Stimulated activated CD8-positive, alpha-beta memory T cell treated with anti-CD3 and anti-CD28 coated beads, Interleukin-4, amount 100 ng/mL, for 4 hours (primary cell): ENCODE results near the gene PTTG1IP.
"Not testable (repeated sequence)": the region's sequence is repeated elsewhere in the genome, so short reads cannot be mapped to it uniquely, and the experiment has no call there.

Experiments used
- DNase-seq, 2 donors: peaks; one replicate each; pipeline ENCODE4 v3.0.0-alpha.2; 2020; ENCODE audit warnings: low read depth in 2 of 2, low spot score in 1 of 2

Gene PTTG1IP

DNA sequence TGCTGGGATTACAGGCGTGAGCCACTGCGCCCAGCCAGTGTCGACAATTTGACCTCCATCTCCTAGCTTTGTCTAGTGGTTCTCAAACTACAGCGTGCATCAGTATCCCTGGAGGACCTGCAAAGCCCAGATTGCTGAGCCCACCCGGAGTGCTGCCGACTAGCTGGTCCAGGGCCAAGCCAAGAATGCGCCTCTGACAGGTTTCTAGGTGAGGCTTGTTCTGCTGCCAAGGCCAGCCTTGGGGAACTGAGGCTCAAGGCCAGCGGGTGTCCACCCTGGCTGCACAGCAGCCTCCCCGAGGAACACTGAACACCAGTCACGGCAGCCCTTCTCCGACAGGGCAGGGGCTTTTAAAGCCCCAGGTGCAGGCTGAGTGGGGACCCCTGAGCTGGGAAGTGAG lies 9.8 kb upstream of the PTTG1IP start:
- DNase-seq, result no peak

DNA sequence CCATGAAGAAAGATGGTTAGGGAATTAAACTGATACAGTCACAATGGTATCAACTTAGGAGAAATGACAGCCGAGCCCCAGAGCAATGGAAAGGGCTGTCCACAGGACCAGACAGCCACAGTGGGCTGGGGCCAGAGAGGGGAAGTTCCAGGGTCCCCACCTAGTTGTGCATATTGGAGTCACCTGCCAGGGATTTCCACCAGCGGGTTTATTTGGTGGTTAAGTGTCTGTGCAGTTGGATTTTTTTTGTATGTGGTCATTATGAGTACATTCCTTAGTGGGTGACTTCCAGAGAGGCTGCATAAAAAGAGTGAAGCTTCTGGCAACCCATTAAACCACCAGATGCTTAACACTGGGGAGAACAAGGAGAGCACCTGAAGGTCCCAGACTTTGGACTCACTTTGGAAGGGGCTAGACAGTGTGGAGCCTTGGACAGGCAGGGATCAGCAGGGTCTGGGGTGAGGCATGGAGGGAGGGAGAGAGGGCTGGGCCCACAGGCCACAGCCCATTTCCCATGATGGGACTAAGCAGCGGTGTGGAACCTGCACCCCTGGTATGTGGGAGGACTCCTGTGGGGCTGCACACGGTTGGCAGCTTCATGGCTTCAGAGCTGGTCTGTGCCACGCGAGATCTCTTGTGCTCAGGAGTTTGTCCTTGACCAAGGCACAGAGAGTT lies 7.8 kb upstream of the PTTG1IP start:
- no peak for DNase-seq

DNA sequence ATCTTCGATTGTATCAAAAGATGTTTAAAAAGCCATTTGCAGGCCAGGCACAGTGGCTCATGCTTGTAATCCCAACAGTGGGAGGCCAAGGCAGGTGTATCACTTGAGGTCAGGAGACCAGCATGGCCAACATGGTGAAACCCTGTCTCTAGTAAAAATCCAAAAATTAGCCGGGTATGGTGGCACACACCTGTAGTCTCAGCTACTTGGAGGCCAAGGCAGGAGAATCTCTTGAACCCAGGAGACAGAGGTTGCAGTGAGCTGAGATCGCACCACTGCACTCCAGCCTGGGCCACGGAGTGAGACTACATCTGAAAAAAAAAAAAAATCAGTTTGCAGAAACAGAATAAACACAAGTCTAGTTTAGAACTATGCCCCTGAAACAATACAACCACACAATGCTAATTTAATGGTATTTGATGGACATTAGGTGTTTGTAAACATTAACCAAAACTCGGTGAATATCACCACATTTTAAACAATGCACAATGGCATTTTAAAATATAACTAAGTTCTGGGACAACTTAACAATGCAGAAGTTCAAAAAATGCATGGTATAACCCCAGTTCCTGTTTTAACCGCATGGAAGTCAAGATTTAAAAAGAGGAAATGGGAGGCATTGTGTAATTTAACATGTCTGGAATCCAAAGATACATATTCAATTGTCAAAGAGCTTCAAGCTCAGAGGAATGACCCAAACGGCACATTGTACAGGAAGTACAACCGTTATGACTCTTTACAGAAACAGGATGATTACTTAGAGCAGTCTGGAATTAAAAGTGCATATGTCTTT lies 7.1 kb upstream of the PTTG1IP start:
- no peak for DNase-seq

DNA sequence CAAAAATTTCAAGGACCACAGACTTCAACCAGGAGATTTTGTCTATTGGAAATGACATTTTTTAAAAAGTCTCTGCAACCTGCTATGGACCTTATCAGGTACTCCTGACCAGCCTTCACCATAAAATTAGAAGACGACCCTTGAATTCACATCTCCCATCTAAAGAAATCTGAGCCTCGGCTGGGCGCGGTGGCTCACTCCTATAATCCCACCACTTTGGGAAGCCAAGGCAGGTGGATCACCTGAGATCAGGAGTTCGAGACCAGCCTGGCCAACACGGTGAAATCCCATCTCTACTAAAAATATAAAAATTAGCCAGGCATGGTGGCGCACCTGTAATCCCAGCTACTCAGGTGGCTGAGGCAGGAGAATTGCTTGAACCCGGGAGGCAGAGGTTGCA lies 5.7 kb upstream of the PTTG1IP start:
- DNase-seq, result not testable (repeated sequence)

DNA sequence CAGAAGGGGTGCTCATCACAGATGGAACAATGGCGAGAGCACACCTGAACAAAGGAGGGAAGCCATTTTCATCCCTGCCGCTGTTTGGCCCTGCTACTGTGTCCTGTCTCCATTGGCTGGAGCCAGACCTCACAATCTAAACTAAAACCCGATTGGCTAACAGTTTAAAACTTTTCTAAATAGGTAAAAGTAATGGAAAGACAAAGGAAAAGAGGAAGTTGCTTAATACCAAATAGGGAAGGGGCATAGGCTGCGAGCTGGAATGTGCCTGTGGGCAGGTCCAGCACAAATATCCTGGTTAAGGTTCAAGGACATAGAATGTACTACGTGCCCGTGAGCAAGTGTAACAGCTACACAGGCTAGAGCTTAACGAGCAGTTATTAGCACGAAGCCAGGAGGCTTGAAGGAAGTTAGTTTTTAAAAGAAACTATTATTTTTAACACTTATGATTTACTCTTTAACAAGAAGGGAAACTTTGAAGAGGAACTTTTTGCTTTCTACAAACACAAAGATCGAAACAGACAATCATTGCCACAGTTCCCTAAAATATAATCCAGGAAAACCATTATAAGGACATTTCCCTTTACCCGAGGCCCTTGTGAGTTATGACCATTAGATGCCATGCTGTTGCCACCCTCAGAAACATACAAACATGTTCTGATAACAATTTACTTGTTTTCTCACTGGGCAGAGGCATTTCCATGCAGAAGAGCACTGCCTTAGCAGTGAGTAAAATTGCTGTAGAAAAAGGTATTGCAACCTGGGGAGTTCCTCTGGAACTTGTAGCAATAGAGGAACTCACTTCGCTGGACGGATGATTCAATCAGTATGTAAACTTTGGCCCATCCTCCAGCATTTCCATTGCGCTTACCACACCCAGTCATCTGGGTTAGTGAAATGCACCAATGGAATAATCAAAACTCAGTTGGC lies 4.8 kb upstream of the PTTG1IP start:
- DNase-seq, result no peak

DNA sequence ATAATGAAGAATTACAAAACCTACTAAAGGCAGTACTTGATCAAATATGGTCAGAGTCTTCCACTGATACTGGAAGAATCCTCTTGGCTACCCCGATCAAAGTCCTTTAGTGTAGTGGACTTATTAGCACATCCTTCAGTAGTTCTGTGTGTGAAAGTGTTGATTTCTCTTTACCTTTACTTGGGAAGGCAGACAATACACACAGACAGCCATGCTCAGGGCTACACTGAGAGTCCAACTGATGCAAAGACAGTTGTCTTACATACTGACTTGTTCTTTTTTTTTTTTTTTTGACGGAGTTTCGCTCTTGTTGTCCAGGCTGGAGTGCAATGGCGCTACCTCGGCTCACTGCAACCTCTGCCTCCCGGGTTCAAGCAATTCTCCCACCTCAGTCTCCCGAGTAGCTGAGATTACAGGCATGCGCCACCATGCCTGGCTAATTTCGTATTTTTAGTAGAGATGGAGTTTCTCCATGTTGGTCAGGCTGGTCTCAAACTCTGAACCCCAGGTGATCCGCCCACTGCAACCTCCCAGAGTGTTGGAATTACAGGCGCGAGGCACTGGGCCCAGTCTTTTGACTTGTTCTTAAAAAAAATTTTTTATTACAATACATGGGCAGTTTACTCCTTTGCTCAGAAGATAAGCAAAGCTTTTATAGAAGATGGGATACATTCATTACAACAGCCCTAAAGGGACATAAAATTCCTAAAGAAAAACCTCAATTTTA lies 3.5 kb upstream of the PTTG1IP start:
- DNase-seq, result no peak

DNA sequence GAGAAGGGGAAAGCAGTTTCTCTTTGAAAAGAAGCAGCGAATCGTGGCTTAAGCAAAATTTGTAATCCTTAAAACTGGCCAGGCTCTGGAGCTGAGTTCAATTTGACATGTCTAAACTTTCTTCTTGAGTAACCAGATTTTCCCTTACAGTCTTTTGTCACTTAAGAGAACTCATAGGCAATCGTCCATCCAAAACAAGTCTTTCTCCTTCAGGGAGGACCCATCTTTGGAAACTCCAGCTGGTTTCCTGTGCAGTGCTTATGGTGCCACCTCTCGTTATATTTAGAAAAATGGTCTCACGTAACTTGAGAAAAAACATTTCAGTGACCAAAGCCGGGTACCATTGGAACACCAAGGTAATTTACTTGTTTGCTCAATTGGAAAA lies 1.8 kb upstream of the PTTG1IP start:
- DNase-seq, result no peak

DNA sequence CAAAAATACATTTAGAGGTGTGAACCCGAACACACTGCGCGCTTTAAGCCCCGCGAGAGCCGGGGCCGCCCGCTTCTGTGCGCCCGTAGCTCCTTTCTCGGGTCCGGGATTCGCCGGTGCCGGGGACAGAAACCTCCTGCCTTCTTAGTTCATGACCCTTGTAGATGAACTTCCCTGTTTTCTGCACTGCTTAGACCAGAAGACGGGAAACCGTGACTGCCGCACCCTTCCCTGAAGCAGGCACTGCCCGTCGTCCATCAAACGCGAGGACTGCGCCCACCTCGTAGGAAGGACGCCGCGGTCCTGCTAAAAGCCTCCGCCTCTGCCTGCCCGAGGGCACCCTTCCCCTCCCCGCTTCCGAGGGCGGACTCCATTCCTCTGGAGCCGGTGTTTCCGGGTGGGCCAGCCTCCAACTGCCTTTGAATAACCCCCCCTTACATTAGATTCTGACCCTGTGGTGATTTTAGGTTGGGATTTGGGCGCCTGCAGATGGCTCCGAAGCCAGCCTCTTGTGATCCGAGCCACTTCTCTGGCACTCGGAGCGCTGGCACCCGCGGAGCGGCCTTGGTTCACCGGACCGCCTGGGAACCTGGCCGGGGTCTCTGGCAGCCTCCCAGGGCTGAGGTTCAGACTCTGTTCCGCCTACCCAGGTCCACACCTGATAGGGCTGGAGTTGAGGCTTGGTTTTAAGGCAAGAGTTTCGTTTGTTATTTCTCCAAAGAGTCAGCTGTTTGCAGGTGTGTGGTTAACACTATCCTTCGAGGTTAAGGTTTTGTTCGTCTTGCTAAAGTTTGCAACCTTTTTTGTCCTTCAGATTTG lies 1.2 kb upstream of the PTTG1IP start:
- DNase-seq, result no peak

DNA sequence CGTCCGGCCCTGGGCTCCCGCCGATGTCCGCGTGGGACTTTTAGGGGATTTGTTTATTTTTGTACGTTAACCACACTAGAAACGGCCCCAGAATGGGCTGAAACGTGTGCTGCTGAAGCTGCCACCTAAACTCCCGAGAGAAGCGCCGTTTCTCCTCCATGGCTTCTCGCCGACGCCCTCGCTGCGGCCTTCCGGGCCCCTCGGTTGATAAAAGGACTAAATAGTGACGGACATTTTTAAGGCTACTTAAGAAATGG lies 678 bp upstream of the PTTG1IP start:
- no peak for DNase-seq

DNA sequence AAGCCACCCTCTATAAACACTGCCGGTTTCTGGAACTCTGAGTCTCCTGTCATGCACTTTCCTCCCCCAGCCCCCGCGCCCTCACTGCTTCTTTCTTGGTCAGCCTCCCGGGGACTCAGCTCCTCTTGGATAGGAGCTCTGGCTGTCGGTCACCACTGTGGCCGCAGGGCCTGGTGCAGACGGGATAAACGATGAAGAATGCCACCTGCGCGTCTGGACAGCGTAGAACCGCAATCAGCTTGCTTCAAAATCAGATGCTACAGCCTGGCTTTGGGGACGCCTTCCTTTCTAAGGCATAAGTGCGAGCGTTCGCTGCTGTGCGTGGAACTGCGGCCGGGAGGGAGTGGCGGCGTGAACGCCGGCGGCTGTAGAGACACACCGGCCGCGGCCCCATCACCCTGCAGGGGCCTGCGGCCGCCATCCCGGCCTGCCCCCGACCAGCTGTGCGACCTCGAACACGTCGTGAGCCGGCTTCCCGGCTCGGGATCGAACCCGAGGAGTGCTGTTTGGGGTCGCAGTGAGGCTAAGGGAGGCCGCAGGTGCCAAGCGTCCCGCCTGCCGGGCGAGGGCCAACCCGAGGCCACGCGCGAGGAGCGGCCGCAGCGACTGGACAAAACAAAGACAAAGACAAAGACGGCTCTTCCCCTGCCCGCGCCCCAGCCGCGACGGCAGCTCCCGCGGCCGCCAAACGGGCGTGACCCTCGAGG lies 688 bp downstream of the PTTG1IP start:
- no peak for DNase-seq

DNA sequence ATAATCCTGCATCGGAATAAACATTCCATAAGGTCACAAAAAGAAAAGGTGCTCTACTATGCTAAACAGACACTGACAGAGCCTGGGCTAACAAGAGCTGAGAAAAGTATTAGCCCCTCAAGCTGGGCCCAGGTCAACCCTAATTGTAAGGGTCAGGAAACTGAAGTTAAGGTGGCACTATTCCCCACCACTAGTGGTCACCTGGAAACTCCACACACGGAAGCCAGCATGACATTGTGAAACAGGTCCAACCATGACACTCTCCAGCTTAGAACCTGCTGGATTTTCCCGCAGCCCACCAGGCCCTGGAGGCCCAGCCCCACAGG lies 1.2 kb downstream of the PTTG1IP start:
- no peak for DNase-seq

DNA sequence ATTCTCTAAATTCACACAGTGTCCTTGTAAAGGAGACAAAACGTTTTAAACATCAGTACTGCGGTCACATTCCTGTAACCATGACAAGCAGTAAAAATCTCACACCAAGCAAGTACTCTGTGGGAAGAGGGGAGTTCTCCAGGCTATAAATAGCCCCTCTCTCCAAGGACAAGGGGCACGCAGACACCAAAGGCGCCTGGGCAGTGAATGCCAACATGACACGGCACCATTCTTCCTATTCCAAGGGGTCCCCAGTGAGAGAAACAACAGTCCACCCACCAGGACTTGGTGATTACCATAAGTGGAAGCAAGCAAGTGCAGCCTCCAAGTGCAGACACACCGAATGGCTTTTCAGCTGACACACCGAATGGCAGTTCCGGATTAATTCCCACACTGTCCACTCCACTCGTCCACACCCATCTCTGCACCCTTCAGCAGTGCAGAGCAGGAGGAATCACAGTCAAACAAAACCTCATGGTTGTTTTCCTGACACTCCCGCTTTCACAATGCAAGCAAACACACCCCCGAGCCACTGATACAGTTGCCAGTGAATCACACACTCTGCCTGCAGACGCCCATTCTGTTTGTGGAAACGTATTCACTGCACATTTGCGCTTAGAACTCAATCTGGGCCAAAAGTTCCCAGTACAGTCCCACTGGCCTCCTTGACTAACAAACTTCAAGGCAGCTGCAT lies 1.8 kb downstream of the PTTG1IP start:
- DNase-seq, result no peak

DNA sequence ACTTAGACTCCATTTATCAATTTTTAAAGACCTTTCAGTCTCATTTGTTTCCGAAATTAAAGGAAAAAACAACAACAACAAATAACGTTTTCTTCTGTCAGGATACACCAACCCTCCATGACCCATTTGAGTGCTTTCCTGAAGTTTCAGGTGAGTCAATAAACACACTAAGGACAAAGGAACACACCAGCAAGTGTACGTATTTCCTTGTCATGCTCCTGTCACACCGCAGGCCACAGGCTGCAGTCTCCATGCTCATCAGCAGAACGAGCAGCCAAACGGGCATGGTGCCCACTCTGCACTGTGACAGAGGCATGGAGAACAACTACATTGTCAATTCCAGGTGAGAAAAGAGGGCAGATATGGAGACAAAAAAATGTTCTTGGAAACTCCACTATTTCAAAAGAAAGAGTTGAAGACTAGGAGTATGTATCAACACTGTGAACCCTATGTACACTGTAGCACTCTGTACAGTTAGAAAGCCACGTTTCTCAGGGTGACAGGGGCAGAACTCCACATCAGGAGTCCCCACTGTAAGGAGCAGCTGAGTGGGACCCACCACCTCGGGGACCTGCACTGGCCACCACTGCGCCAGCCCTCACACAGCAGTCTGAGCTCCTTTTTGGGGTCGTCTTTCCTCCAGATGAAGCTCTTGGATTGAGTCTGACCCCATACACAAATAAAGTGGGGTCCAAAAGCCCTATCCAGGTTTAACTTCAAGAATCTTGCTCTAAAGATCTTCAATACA lies 2.6 kb downstream of the PTTG1IP start:
- DNase-seq, result no peak

DNA sequence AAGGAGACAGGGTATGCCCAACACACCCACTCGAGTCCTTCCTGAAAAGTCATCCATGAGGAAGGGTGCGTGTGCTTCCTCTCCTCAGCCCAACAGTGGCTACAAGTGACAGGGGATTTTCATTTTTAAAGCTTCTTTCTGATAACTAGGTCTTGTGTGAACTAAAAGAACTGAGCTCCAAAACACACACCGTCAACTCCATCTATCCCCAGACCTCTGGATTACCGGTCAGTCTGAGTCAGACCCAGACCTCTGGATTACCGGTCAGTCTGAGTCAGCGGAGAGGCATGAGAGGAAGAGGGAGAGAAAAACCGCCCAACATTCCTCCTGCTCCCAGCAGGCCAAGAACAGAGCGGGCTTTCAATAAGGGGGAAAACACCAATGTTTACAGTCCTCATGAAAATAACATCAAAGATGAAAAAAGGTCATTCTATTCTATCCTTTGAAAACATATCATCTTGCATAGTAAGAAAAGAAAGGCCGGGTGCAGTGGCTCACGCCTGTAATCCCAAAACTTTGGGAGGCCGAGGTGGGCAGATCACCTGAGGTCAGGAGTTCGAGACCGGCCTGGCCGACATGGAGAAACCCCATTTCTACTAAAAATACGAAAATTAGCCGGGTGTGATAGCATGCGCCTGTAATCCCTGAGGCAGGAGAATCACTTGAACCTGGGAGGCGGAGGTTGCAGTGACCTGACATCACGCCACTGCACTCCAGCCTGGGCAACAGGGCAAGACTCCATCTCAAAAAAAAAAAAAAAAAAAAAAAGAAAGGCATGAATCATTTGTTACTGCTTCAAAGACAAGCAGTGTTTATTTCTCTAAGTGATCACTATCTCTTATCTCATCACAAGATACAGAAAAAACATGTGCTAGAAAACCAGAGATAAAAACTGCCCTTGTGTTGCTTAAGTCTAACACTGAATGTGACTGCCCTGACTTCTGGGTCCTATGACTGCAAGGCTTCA lies 3.4 kb downstream of the PTTG1IP start:
- no peak for DNase-seq

DNA sequence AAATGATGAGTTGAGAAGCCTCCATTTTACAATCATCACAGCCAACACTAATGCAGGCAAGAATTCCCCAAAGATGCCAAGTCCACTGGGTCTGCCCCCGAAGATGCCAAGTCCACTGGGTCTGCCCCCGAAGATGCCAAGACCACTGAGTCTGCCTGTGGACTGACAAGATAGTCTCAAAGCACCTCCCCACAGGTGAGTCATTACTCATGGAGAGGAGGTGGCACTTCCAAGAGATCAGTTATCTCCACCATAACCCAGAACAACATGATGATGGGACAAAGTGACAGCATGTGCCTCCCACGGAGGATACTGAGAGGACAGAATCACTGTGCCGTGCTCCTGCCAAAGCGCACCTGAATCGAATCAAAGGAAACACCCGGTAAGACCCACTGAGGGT lies 4.8 kb downstream of the PTTG1IP start:
- no peak for DNase-seq

DNA sequence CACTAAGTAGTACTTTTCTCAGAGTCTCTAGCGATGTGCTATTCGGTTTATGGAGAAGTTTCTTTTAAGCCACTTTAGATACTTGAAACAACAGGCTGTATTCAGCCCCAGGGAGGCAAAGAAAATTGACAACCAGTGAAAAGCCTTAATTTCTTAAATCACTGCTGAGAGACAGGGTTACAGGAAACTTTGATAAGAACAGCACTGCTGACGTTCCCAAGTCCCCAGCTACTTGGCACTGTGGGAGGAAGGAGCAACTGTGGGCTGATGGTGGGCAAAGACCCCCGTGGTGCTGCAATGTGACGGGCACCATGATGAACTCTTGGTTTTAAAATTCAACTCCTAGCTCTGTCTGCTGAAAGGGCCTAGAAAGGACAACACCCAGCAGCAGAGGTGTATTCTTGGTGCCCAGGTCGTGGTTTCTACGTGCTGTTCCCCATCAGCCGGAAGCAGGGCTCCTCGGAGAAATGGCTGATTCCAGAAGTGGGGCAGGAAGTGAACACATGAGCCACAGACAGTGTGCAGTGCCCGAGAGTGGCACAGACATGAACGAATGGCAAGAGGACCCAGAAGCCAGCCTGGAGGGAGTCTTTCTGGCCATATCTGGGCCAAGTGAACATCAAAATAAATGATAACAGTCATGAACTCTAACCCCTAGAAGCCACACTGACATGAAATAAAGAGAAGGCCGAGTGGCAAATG lies 5.3 kb downstream of the PTTG1IP start:
- no peak for DNase-seq

DNA sequence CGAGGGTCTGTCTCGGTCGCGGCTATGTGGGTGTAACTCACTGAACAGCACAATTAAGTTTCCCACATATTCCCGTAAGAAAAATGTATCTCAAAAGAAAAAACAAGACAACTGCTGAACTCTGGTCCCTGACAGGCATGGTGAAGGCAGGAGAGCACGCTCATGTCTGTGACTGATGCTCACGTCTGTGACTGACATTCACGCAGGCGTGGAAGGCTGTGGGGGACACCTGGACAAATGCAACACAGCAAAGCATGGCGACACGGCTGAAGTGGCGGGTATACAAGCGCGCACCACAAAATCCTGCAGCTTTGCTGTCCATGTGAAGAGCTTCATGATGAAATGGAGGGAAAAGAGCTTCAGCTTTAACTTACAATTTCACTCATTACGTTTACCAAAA lies 6.0 kb downstream of the PTTG1IP start:
- no peak for DNase-seq
